Measurements from ENCODE around the gene NUDCD3.

NUDCD3 gene

DNA sequence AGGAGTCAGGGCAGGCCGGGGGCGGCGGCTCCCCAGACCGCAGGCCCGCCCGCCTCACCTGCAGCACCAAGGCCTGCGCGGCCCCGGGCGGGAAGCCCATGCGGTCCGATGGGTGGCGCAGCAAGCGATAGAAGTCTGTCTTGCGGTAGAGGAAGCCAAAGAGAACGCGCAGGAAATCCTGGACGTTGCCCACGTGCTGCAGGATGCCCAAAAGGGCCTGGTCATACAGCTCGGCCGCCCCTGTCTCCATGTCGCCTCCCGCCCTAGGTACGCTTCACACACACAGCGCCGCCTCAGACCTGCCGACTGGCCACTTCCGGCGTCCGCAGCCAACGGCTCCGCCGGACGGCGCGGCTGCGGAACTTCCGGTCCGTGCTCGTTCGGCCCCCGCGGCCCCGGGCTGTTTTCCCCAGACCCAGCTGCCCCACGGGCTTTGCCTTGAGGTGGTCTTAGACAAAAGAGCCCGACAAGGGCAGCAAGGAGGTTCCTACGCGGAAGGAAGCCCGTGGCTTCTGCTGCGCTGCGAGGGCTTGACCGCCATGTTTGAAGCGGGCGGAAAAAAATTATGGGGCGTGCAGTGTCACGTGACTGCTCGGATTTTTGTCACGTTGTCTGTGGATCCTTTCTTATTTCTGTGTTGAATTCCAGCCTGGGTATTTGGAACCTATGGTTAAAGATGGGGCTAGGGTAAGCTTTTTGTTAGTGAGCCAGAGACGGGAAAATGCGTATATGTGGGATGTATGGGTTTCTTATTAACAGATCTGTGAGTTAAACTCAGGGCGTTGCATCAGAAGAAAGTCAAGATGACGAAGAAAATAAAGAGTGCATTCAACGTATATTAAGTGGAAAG, at the start of gene NUDCD3:
TSS of gene NUDCD3 (minus strand) at position 308 of the 850 bp plus-strand sequence. CDS start at position 250, 58 bp downstream.
- DNase-seq: peak; percentile 94

GRCh38 chr7:44539669-44540506, 49.4 kb upstream of the NUDCD3 start:
- DNase-seq: no peak

- DNase-seq: no peak
Measured at GRCh38 chr7:44538798-44539668, 48.6 kb upstream of the NUDCD3 start.

DNA sequence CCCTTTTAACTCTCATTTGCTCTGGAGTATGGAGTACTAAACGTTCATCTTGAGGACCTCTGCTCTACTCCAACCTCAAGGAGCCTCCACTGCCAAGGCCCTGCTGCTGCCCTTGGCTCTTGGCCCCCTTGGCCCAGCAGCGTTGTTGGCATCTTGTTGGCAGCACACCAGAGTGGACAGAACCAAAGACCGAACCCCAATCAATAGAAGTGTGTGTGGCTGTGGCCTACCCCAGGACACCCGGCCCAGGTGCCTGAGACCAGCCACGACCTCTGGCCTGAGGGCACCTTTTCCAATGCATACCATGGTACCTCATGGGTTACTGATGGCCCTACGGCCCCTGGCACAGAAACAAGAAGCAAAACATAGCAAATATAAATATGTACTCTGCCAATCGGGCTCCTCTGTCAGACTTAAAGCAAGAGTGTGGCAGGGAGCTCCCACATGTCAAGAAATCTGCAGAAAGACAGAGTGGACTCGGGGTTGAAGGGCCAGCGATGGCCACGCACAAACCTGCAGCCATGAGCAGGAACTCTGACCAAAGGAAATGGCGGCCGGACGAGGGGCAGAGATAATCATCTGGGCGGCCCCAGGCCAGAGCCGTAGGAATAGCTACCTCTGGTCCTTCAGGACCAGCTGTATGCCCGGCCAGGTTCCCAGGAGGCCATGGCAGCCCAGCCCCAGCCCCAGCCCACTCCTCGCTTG, 47.8 kb upstream of the NUDCD3 start:
- DNase-seq: no peak

DNA sequence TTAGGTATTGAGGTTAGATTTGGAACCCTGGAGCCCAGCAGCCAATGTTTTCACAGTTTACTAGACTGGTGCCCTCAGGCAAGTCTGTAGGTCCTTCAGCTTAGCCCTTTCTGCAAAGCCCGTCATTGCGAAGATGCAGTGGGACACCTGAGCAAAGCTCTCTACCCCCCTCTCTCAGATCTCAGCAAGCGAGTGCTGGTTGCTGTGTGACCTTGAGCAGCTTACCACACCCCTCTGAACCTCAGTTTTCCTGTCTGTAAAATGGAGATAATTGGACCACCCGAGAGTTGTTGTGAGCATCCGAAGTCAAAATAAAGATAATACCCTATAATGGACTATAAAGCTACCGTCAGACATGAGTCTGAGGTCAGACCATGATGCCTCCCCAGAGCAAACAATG, 47.0 kb upstream of the NUDCD3 start:
- DNase-seq: no peak

- DNase-seq: no peak
Measured at GRCh38 chr7:44536090-44536489, 45.6 kb upstream of the NUDCD3 start.

- no peak for DNase-seq
Measured at GRCh38 chr7:44535348-44536064, 45.0 kb upstream of the NUDCD3 start.

- peak; percentile 78 for DNase-seq
Measured at GRCh38 chr7:44534501-44534900, 44.0 kb upstream of the NUDCD3 start.

- DNase-seq: peak; percentile 64
Measured at GRCh38 chr7:44534087-44534486, 43.6 kb upstream of the NUDCD3 start.

DNA sequence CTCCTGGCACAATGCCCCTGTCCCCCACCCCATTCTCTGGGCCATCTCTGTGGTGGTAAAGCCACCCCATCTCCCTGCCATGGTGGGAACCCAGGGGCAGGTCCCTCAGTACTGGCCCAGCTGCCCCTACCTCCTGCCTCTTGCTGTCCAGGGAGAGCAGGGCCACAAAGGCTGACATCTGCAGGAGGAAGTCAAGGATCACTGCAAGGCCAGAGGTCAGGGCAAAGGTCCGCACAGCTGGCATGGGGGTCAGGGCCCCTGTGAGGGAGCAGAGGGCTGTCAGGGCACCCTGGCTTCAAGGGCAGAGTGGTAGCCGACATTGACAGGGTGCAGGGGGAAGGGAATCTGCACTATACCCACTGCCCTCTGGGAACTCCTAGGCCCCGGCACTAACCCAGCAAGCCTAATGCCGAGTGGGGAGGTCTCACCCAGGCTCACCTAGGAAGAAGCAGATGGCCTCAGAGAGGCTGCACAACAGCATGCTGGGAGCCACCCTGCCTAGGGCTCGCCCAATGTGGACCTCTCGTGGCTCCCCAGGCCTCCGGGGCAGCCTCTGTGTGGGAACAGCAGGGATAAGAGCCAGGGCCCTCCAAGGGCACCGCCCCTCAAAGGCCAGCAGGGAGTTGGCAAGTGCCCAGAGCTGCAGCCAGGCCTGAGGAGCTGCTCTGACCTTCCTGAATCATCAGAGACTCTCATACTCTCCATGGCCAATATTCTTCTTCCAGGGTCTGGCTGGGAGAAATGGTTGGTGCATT, 43.0 kb upstream of the NUDCD3 start:
- DNase-seq: peak; percentile 66

- DNase-seq: no peak
Measured at GRCh38 chr7:44531421-44532380, 41.2 kb upstream of the NUDCD3 start.

- DNase-seq: peak; percentile 42
Measured at GRCh38 chr7:44530990-44531389, 40.5 kb upstream of the NUDCD3 start.

DNA sequence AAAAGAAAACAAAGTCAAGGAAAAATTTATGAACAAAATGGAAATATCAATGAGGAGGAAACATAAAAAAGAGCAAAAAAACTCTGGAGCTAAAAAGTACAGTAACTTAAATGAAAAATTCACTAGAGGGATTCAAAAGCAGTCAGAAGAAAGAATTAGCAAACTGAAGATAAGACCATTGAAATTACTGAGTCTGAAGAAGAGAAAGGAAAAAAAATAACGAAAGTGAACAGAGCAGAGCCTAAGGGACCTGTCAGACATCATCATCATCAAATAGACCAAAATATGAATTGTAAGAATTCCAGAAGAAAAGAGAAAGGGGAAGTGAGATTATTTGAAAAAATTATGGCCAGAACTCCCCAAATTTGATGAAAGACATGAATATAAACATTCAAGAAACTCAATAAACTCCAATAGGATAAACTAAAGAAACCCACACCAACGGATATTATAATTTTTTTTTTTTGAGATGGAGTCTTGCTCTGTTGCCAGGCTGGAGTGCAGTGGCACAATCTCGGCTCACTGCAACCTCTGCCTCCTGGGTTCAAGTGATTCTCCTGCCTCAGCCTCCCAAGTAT, 34.4 kb upstream of the NUDCD3 start:
- DNase-seq: no peak

GRCh38 chr7:44522315-44522714, 31.9 kb upstream of the NUDCD3 start:
- no peak for DNase-seq

DNA sequence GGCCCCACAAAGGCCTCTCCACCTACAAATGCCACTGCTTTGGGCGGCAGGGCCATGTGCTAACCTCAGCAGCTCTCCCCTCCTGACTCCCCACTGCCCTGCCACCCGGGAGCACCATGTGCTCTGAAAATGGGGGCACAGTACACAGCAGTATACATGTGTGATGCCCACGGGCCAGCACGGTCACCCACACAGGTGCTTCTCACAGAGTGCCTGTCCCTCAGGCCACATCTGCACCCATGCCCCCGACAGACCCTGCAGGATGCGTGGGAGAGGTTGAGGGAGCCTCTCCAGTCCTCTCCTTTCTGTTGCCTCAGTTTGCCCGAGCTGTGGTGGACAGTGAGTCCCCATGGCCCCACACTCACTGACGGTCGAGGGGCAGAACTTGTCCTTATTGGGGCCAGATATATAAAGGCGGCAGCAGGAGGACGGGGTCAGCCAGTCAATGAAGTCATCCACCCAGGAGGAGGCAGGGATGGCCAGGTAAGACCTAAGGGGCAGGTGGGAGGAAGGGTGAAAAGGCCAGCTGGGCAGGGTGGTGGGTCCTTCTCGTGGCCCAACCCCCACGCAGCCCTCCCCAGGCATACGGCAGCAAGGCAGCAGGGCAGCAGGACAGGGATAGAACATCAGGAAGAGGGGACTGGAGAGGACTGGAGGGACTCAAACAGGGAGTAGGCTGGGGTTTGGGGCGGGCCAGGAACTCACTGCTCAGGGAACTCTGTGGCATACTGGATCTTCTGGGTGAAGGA, 31.1 kb upstream of the NUDCD3 start:
- DNase-seq: no peak

GRCh38 chr7:44520574-44520973, 30.1 kb upstream of the NUDCD3 start:
- DNase-seq: no peak

DNA sequence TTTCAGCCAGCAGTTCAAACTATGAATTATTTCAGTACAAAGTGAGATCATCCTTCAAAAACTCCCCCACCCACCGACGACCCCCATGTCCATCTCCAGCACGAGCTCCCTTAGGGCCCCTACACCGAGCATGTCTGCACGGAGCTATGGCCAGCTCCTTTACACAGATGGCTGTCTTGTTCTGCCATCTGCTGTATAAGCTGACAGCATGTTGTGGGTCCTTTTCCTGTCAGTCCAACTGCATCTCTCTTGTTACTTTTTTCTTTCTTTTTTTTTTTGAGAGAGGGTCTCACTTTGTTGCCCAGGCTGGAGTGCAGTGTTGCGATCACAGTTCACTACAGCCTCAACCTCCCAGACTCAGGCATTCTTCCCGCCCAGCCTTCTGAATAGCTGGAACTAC, 29.1 kb upstream of the NUDCD3 start:
- DNase-seq: no peak

DNA sequence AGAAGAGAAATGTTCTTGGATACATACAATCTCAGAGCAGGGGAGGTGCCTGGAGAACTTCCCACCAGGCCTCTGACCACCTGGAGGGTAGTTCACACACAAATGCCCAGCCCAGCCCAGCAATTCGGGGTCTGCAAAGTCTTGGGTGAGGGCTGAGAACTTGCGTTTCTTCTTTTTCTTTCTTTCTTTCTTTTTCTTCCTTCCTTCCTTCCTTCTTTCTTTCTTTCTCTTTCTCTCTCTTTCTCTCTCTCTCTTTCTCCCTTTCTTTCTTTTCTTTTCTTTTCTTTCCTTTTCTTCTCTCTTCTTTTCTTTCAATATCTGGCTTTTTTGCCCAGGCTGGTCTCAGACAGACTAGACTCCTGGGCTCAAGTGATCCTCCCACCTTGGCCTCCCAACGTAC, 28.3 kb upstream of the NUDCD3 start:
- DNase-seq: no peak

All from NCI-H69 (cell line).